H7 (cell line): ENCODE results near the gene SCUBE1. TPM values are rescaled to one million over a fixed set of nuclear protein-coding genes. Genes with fewer than 3 reads are reported as not detected.

Source experiments
- DNase-seq: peaks from one replicate; pipeline ENCODE4 v3.0.0; 2012
- H3K27me3 ChIP-seq: 2 replicates; pipeline ENCODE4 v1.6.0; 2011; ENCODE audit warnings: mild to moderate bottlenecking, low read length; ENCODE audit not compliant: control insufficient read depth, insufficient read depth
- H3K36me3 ChIP-seq: replicated peaks from 2 replicates; pipeline ENCODE4 v1.5.1; 2011; ENCODE audit warnings: low read length; ENCODE audit not compliant: control insufficient read depth, insufficient read depth
- H3K4me3 ChIP-seq: 2 replicates; pipeline ENCODE4 v1.5.1; 2011; ENCODE audit warnings: low read depth, mild to moderate bottlenecking, control low read depth, low read length, moderate library complexity; ENCODE audit not compliant: insufficient read depth
- total RNA-seq: library from RNA; depleted of rRNA; stranded (reverse); fragments of >200 nt; shearing (Covaris generic); gene quantifications from 2 replicates; pipeline ENCODE4 v1.2.3, GENCODE V29; 2014; rRNA removed

SCUBE1 gene
- total RNA-seq, 1 experiment from 2014 or later = 0.45 TPM

- Histone ChIP-seq H3K27me3 (peaks cover 20% of the 10 kb centered on the region), H3K36me3 (no peaks in the 10 kb centered on the region), H3K4me3 (peak within 1 kb of the TSS; percentile 57)
- peak; percentile 95 for DNase-seq
Measured at GRCh38 chr22:43151251-43152002, 191.7 kb downstream of the SCUBE1 start, which contains the start of gene TSPO. TSS of gene TSPO (plus strand) at chr22:43151559. CDS start at chr22:43159239, 7,680 bp downstream.

- H3K27me3 ChIP-seq = peaks cover 20% of the 10 kb centered on the region
- H3K4me3 ChIP-seq = peak overlapping the region; percentile 57
- DNase-seq = no peak
- no peaks in the 10 kb centered on the region for H3K36me3 ChIP-seq
Measured at GRCh38 chr22:43150731-43151206, 192.4 kb downstream of the SCUBE1 start.

DNA sequence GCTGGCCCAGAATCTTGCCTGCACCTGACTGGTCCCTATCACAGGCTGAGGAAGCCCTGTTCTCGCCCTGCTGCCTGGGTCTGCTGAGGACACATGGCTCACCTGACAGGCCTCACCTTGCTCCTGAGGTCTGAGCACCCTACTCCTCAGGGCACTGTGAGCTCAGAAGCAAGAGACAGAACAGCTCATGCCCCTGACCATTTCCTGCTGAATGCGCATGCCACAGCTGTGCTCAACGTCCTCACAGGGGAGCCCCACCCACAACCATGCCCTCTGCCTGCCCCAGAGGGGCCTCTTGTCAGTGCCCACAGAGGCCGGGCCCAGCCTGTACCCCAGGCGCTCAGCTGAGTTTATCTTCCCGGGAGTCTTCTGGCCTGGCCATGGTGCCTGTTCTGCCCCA is 194.6 kb downstream of the SCUBE1 start:
- H3K4me3 ChIP-seq = no peak overlapping the region
- H3K36me3 ChIP-seq = no peaks in the 10 kb centered on the region
- peaks cover 20% of the 10 kb centered on the region for H3K27me3 ChIP-seq
- DNase-seq = no peak

- Histone ChIP-seq H3K27me3 (peaks cover 20% of the 10 kb centered on the region), H3K36me3 (no peaks in the 10 kb centered on the region), H3K4me3 (no peak overlapping the region)
- DNase-seq = no peak
Measured at GRCh38 chr22:43147821-43148220, 195.4 kb downstream of the SCUBE1 start.

Other genes starting within 250 kb of the SCUBE1 start
- 2.1 and 3.2 TPM in 2 replicates for gene BIK, start 232.6 kb downstream of the SCUBE1 start, total RNA-seq
- 27.8 and 29.0 TPM in 2 replicates for gene MCAT, start 200.0 kb downstream of the SCUBE1 start, total RNA-seq
- gene TSPO, start 191.8 kb downstream of the SCUBE1 start, total RNA-seq = 39.4 and 45.1 TPM in 2 replicates
- gene TTLL12, start 156.2 kb downstream of the SCUBE1 start, total RNA-seq = 90.5 and 100 TPM in 2 replicates
- 0.15 and 1.2 TPM in 2 replicates for gene MPPED1, start 68.6 kb upstream of the SCUBE1 start, total RNA-seq